IMR-90 (cell line): Measurements from ENCODE around the gene ZNF669. TPM values are rescaled to one million over a fixed set of nuclear protein-coding genes. Genes with fewer than 3 reads are reported as not detected.

Experiments
- ATAC-seq: fragments of 200-7000 bp; cut with Tn5 transposase; 2 replicates; pipeline ENCODE4 v1.9.1; 2020; ENCODE audit warnings: low read depth, mild to moderate bottlenecking, moderate library complexity
- BruUV-seq: library from RNA; stranded (reverse); fragments of 400-500 nt; replicated peaks from 2 replicates; lab custom pipeline; 2021; lab: Mats Ljungman, UMichigan
- CTCF ChIA-PET: fragments of 300-600 bp; formaldehyde crosslinking; extraction: SDS; loops from one replicate; lab custom pipeline; 2021; ENCODE audit warnings: antibody characterized with exemption; lab: Yijun Ruan, JAX
- POLR2A ChIA-PET: fragments of 300-600 bp; sonication (Branson Sonifier 250); formaldehyde crosslinking; loops from one replicate; lab custom pipeline; 2022; ENCODE audit warnings: antibody characterized with exemption; ENCODE audit not compliant: unreplicated experiment; lab: Charles Lee
- DNase-seq: peaks from one replicate; pipeline ENCODE4 v3.0.0; 2013
- H2AFZ ChIP-seq: replicated peaks from 2 replicates; pipeline ENCODE3; 2013; ENCODE audit warnings: low read length, mild to moderate bottlenecking; ENCODE audit not compliant: poor library complexity
- H2AK5ac ChIP-seq: 2 replicates; pipeline ENCODE4 v1.6.1; 2013; ENCODE audit warnings: low read depth, low read length, inconsistent platforms
- H2AK9ac ChIP-seq: replicated peaks from 2 replicates; pipeline ENCODE3; 2013; ENCODE audit warnings: mild to moderate bottlenecking, low read depth, low read length, moderate library complexity; ENCODE audit not compliant: poor library complexity
- H2BK120ac ChIP-seq: 2 replicates; pipeline ENCODE4 v1.6.1; 2013; ENCODE audit warnings: low read depth, low read length, inconsistent platforms
- H2BK15ac ChIP-seq: 3 replicates; pipeline ENCODE4 v1.6.1; 2013; ENCODE audit warnings: low read depth, low read length, inconsistent platforms
- H2BK20ac ChIP-seq: 2 replicates; pipeline ENCODE4 v1.6.1; 2013; ENCODE audit warnings: low read depth, mild to moderate bottlenecking, inconsistent platforms, low read length, moderate library complexity
- H2BK5ac ChIP-seq: 2 replicates; pipeline ENCODE4 v1.6.1; 2013; ENCODE audit warnings: mild to moderate bottlenecking, low read depth, low read length, inconsistent platforms; ENCODE audit not compliant: poor library complexity, severe bottlenecking
- H3K14ac ChIP-seq: replicated peaks from 2 replicates; pipeline ENCODE4 v1.6.1; 2013; ENCODE audit warnings: low read depth, low read length, inconsistent platforms
- H3K18ac ChIP-seq: 2 replicates; pipeline ENCODE4 v1.6.1; 2013; ENCODE audit warnings: low read depth, low read length, control low read depth
- H3K23ac ChIP-seq: 2 replicates; pipeline ENCODE4 v1.6.1; 2013; ENCODE audit warnings: low read depth, low read length, inconsistent platforms
- H3K27ac ChIP-seq: 2 replicates; pipeline ENCODE4 v1.5.1; 2013; ENCODE audit warnings: mild to moderate bottlenecking, control low read depth, low read length; ENCODE audit not compliant: insufficient read depth
- H3K27me3 ChIP-seq: 2 replicates; pipeline ENCODE4 v1.6.1; 2013; ENCODE audit warnings: low read length; ENCODE audit not compliant: control insufficient read depth, insufficient read depth
- H3K36me3 ChIP-seq: 2 replicates; pipeline ENCODE4 v1.6.1; 2013; ENCODE audit warnings: low read length, mixed read lengths; ENCODE audit not compliant: control insufficient read depth, insufficient read depth
- H3K4ac ChIP-seq: 2 replicates; pipeline ENCODE4 v1.6.1; 2013; ENCODE audit warnings: low read depth, low read length, inconsistent platforms
- H3K4me1 ChIP-seq: 2 replicates; pipeline ENCODE4 v1.6.1; 2013; ENCODE audit warnings: low read length, mixed read lengths; ENCODE audit not compliant: control insufficient read depth, insufficient read depth
- H3K4me2 ChIP-seq: 2 replicates; pipeline ENCODE4 v1.6.1; 2013; ENCODE audit warnings: low read depth, mild to moderate bottlenecking, control low read depth, low read length, moderate library complexity
- H3K4me3 ChIP-seq: 2 replicates; pipeline ENCODE4 v1.5.1; 2013; ENCODE audit warnings: low read depth, mild to moderate bottlenecking, control low read depth, low read length, moderate library complexity; ENCODE audit not compliant: insufficient read depth
- H3K56ac ChIP-seq: 2 replicates; pipeline ENCODE4 v1.6.1; 2013; ENCODE audit warnings: low read length, inconsistent platforms; ENCODE audit not compliant: insufficient read depth; ENCODE audit errors: extremely low read depth
- H3K79me1 ChIP-seq, 2 experiments: 2 replicates each; pipeline ENCODE4 v1.6.1; 2013; ENCODE audit warnings: low read length in 2 of 2, inconsistent platforms in 1 of 2, low read depth in 1 of 2
- H3K9ac ChIP-seq: 2 replicates; pipeline ENCODE4 v1.6.1; 2013; ENCODE audit warnings: low read depth, low read length, control low read depth
- H3K9me1 ChIP-seq: 2 replicates; pipeline ENCODE4 v1.6.1; 2013; ENCODE audit warnings: low read length, inconsistent platforms; ENCODE audit not compliant: insufficient read depth
- H3K9me3 ChIP-seq: 2 replicates; pipeline ENCODE4 v1.6.1; 2013; ENCODE audit warnings: low read length; ENCODE audit not compliant: control insufficient read depth, insufficient read depth
- H4K20me1 ChIP-seq: 2 replicates; pipeline ENCODE4 v1.6.1; 2013; ENCODE audit warnings: low read length, inconsistent platforms; ENCODE audit not compliant: insufficient read depth
- H4K5ac ChIP-seq: 2 replicates; pipeline ENCODE4 v1.6.1; 2013; ENCODE audit warnings: mild to moderate bottlenecking, low read depth, low read length, control low read depth
- H4K8ac ChIP-seq, 2 experiments: 2 replicates each; pipeline ENCODE4 v1.6.1; 2013; ENCODE audit warnings: low read depth in 2 of 2, low read length in 2 of 2, control low read depth in 1 of 2, inconsistent platforms in 1 of 2
- H4K91ac ChIP-seq: 2 replicates; pipeline ENCODE4 v1.6.1; 2013; ENCODE audit warnings: low read depth, low read length, inconsistent platforms; ENCODE audit not compliant: insufficient read depth
- BHLHE40 ChIP-seq: fragments of 150-350 bp; IDR thresholded peaks from 2 replicates; pipeline ENCODE4 v1.6.1; 2016; ENCODE audit warnings: mild to moderate bottlenecking, low read depth, low read length
- CEBPB ChIP-seq: IDR thresholded peaks from 2 replicates; pipeline ENCODE4 v1.6.1; 2012; ENCODE audit warnings: low read depth, low read length, improper control_type of control experiment
- CHD1 ChIP-seq: IDR thresholded peaks from 2 replicates; pipeline ENCODE4 v1.6.1; 2012; ENCODE audit warnings: low read depth, low read length, improper control_type of control experiment
- MAFK ChIP-seq: IDR thresholded peaks from 2 replicates; pipeline ENCODE4 v1.6.1; 2012; ENCODE audit warnings: low read depth, low read length, improper control_type of control experiment
- MAZ ChIP-seq: IDR thresholded peaks from 2 replicates; pipeline ENCODE4 v1.6.1; 2012; ENCODE audit warnings: low read depth, mild to moderate bottlenecking, low read length, improper control_type of control experiment, moderate library complexity, borderline replicate concordance
- MXI1 ChIP-seq: IDR thresholded peaks from 2 replicates; pipeline ENCODE4 v1.6.1; 2012; ENCODE audit warnings: low read depth, mild to moderate bottlenecking, low read length, moderate library complexity, borderline replicate concordance
- NFE2L2 ChIP-seq: fragments of 150-350 bp; IDR thresholded peaks from 2 replicates; pipeline ENCODE4 v1.6.1; 2016; ENCODE audit warnings: low read depth, mild to moderate bottlenecking, low read length
- POLR2A ChIP-seq: IDR thresholded peaks from 2 replicates; pipeline ENCODE4 v1.6.1; 2012; ENCODE audit warnings: mild to moderate bottlenecking, low read depth, low read length
- RAD21 ChIP-seq: IDR thresholded peaks from 2 replicates; pipeline ENCODE4 v1.6.1; 2012; ENCODE audit warnings: low read length, improper control_type of control experiment
- RCOR1 ChIP-seq: IDR thresholded peaks from 2 replicates; pipeline ENCODE4 v1.6.1; 2012; ENCODE audit warnings: mild to moderate bottlenecking, low read length, improper control_type of control experiment; ENCODE audit not compliant: insufficient replicate concordance
- SMC3 ChIP-seq: fragments of 150-350 bp; IDR thresholded peaks from 2 replicates; pipeline ENCODE4 v1.6.1; 2016; ENCODE audit warnings: low read depth, mild to moderate bottlenecking, antibody characterized with exemption, low read length, moderate library complexity
- WGBS, 2 experiments: methylation state at CpG; one replicate each; pipeline versions ENCODE4 v1.1.5 to v1.1.7; 2013; ENCODE audit warnings: missing lambda C conversion rate in 2 of 2; ENCODE audit not compliant: insufficient read length in 1 of 2; ENCODE audit errors: extremely low coverage in 2 of 2; 5-methylcytosine and 5-hydroxymethylcytosine counted together
- dilution Hi-C: fragments of 300-500 bp; cut with HindIII; formaldehyde crosslinking; loops from one replicate; pipeline ENCODE4 v1.14.3; 2018; ENCODE audit warnings: low sequenced_read_pairs; ENCODE audit not compliant: unreplicated experiment
- in situ Hi-C: fragments of 300-500 bp; cut with MboI; formaldehyde crosslinking; loops from 3 replicates; pipeline ENCODE4 v1.14.3; 2019; ENCODE audit warnings: low sequenced_read_pairs, inconsistent platforms, mixed read lengths
- intact Hi-C: fragments of 100-400 bp; cut with micrococcal nuclease; formaldehyde crosslinking; loops from 2 replicates; pipeline ENCODE4 v1.10.0; 2022
- polyA plus RNA-seq, 3 experiments: library from polyadenylated mRNA; depleted of rRNA; stranded (reverse); fragments of >200 nt; gene quantifications; 2 replicates each; pipeline ENCODE4 v1.2.3, GENCODE V29; 2012; ENCODE audit warnings: low replicate concordance in 1 of 3
- total RNA-seq: library from RNA; depleted of rRNA; stranded (reverse); fragments of >200 nt; gene quantifications from 2 replicates; pipeline ENCODE4 v1.2.3, GENCODE V29; 2012
- TF ChIP-seq, protein P1 (sequence below): fragments of 150-350 bp; IDR thresholded peaks from 2 replicates; pipeline ENCODE4 v1.6.1; 2017; ENCODE audit warnings: mild to moderate bottlenecking, antibody characterized with exemption, low read length, low read depth

The ZNF669 gene
- total and polyA plus RNA-seq, 2 of the 4 experiments (the other 2 are of a cell fraction), result 3.8 to 10.8 TPM

DNA sequence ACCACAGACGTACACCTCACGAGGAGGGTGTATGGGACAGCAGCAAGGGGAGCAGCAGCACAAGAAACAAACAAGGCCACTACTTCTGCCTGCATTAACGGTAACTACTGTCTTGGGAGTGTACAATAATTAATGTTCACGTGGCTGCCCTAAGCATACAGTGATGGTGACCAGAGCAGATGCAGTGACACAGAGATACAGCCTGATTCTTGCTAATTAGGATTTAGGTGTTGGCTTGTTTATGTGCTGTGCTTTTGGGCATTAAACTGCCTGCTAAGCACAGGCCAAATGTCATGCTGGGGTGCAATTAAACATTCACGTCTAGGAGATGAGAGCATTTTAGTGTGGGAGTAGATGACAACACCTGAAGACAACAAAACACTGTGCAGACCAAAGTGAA is 7.2 kb downstream of the ZNF669 start:
- in situ Hi-C loops, result no loop called here
- dilution Hi-C loops, result no loop called here
- no TSS peak for BruUV-seq
- Histone ChIP-seq H3K9ac (no peak overlapping the region), H2BK120ac (no peak overlapping the region), H2BK20ac (no peak overlapping the region), H3K4me2 (no peak overlapping the region), H3K14ac (no peak overlapping the region), H3K9me3 (peaks cover 33% of the 10 kb centered on the region), H4K91ac (no peak overlapping the region), H3K4me3 (no peak overlapping the region), H3K56ac (no peak overlapping the region), H2BK15ac (no peak overlapping the region), H3K79me1 (peaks cover 4 to 14% of the 10 kb centered on the region in 2 experiments), H3K27me3 (no peaks in the 10 kb centered on the region), H3K4me1 (no peaks in the 10 kb centered on the region), H2AK5ac (no peak overlapping the region), H3K18ac (no peak overlapping the region), H2AK9ac (no peak overlapping the region), H3K36me3 (peaks cover 21% of the 10 kb centered on the region), H4K20me1 (no peaks in the 10 kb centered on the region), H3K4ac (no peak overlapping the region), H2AFZ (no peak overlapping the region), H4K5ac (no peak overlapping the region), H4K8ac (no peak overlapping the region), H3K9me1 (no peaks in the 10 kb centered on the region), H2BK5ac (no peak overlapping the region), H3K27ac (no peak overlapping the region), H3K23ac (no peak overlapping the region)
- ATAC-seq (no peak), DNase-seq (no peak)
- intact Hi-C loops, result no loop called here
- TF ChIP-seq MAZ (no peak), RCOR1 (no peak), MXI1 (no peak), CEBPB (no peak), SMC3 (no peak), BHLHE40 (no peak), POLR2A (no peak), RAD21 (no peak), CHD1 (no peak), MAFK (no peak), NFE2L2 (no peak)
- TF ChIP-seq, protein P1, sequence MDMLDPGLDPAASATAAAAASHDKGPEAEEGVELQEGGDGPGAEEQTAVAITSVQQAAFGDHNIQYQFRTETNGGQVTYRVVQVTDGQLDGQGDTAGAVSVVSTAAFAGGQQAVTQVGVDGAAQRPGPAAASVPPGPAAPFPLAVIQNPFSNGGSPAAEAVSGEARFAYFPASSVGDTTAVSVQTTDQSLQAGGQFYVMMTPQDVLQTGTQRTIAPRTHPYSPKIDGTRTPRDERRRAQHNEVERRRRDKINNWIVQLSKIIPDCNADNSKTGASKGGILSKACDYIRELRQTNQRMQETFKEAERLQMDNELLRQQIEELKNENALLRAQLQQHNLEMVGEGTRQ, result no peak
- POLR2A ChIA-PET, result no interaction called here
- 87% methylated on average over 5 of the region's 5 CpGs; no CpG with 5 or more reads in 1 of the 2 experiments for WGBS, 2 experiments
- CTCF ChIA-PET, result no interaction called here
